Measurements from ENCODE around the gene AURKA. TPM values are rescaled to one million over a fixed set of nuclear protein-coding genes. Genes with fewer than 3 reads are reported as not detected.

The AURKA gene
- total and polyA plus RNA-seq, 2 experiments from 2014 or later, result 75.8 to 82.0 TPM

GRCh38 chr20:56433221-56433879 is 41.3 kb upstream of the AURKA start (continued):
- TF ChIP-seq NANOG (IDR thresholded peaks at IDR 0.05; ENCODE audit: borderline replicate concordance) (no peak), STAT1 (IDR thresholded peaks at IDR 0.05; ENCODE audit: unreplicated experiment) (no peak)

GRCh38 chr20:56431471-56431870 is 39.5 kb upstream of the AURKA start:
- H4K20me1 ChIP-seq (replicated peaks; ENCODE audit: insufficient read depth), result no peaks in the 10 kb centered on the region
- no peaks in the 10 kb centered on the region for H3K9me2 ChIP-seq (ENCODE audit: insufficient read depth)
- Mint-ChIP-seq H3K36me3 (ENCODE audit: low read depth) (no peaks in the 10 kb centered on the region; the same call in 2 of the 3 replicates), H3K9me3 (no peaks in the 10 kb centered on the region; the same call in 2 of the 3 replicates), H3K27ac (no peak overlapping the region), H3K4me3 (no peak overlapping the region), H3K4me1 (no peaks in the 10 kb centered on the region; the same call in 2 of the 3 replicates), H3K27me3 (ENCODE audit: insufficient read depth, low read depth, poor library complexity) (peaks cover 14% of the 10 kb centered on the region)
- H3K4me3 ChIP-seq, result no peak overlapping the region
- no peaks in the 10 kb centered on the region for H3F3A ChIP-seq (replicated peaks; ENCODE audit: low read depth)
- H3K4me1 ChIP-seq (ENCODE audit: insufficient read depth), result no peaks in the 10 kb centered on the region
- H3K27ac ChIP-seq (ENCODE audit: low read depth), result no peak overlapping the region
- ATAC-seq (no peak), DNase-seq (ENCODE audit: low spot score) (no peak)
- H2AFZ ChIP-seq, result no peak overlapping the region
- no peaks in the 10 kb centered on the region for H3K36me3 ChIP-seq (ENCODE audit: insufficient read depth)
- no peak overlapping the region for H3K4me2 ChIP-seq
- no peaks in the 10 kb centered on the region for H3K27me3 ChIP-seq (ENCODE audit: insufficient read depth)
- H3K79me2 ChIP-seq (replicated peaks; ENCODE audit: insufficient read depth), result no peaks in the 10 kb centered on the region
- TF ChIP-seq EZH2 (IDR thresholded peaks at IDR 0.05; ENCODE audit: low read depth, unreplicated experiment) (no peak), CTCF (conservative IDR thresholded peaks at IDR 0.05; ENCODE audit: low read depth in 2 of 2) (no peak), POLR2AphosphoS5 (IDR thresholded peaks at IDR 0.05; ENCODE audit: low read depth) (no peak), EZH2phosphoT487 (IDR thresholded peaks at IDR 0.05; ENCODE audit: unreplicated experiment) (no peak), ZNF462 (CRISPR knock-in tag; IDR thresholded peaks at IDR 0.05) (no peak), REST (IDR thresholded peaks at IDR 0.05; ENCODE audit: unreplicated experiment) (no peak), ZNF331 (CRISPR knock-in tag; IDR thresholded peaks at IDR 0.05; ENCODE audit: low read depth) (no peak), NANOG (IDR thresholded peaks at IDR 0.05; ENCODE audit: borderline replicate concordance) (no peak), ZNF114 (CRISPR knock-in tag; IDR thresholded peaks at IDR 0.05) (no peak), CREB1 (CRISPR knock-in tag; IDR thresholded peaks at IDR 0.05; ENCODE audit: low read depth) (no peak), STAT1 (IDR thresholded peaks at IDR 0.05; ENCODE audit: unreplicated experiment) (no peak), ETS1 (IDR thresholded peaks at IDR 0.05) (no peak)
